H9 (cell line): ENCODE data around the gene HHATL. TPM values are rescaled to one million over a fixed set of nuclear protein-coding genes. Genes with fewer than 3 reads are reported as not detected.

Source experiments
- DNase-seq: peaks from one replicate; pipeline ENCODE4 v3.0.0-alpha.2; 2017
- H2AFZ ChIP-seq: one replicate; pipeline ENCODE4 v1.6.1; 2013; ENCODE audit warnings: mild to moderate bottlenecking, low read length, control low read depth, moderate library complexity
- H2AK5ac ChIP-seq: 2 replicates; pipeline ENCODE4 v1.6.1; 2013; ENCODE audit warnings: low read length, control low read depth, mixed read lengths; ENCODE audit not compliant: insufficient read length
- H2BK120ac ChIP-seq: one replicate; pipeline ENCODE4 v1.6.1; 2013; ENCODE audit warnings: low read depth, mild to moderate bottlenecking, low read length, control low read depth, inconsistent platforms; ENCODE audit not compliant: poor library complexity, severe bottlenecking
- H2BK12ac ChIP-seq: 2 replicates; pipeline ENCODE4 v1.6.1; 2013; ENCODE audit warnings: low read length, control low read depth, mixed read lengths, low read depth; ENCODE audit not compliant: insufficient read length
- H2BK15ac ChIP-seq: 2 replicates; pipeline ENCODE4 v1.6.1; 2013; ENCODE audit warnings: low read depth, low read length, control low read depth
- H2BK20ac ChIP-seq: one replicate; pipeline ENCODE4 v1.6.1; 2013; ENCODE audit warnings: low read depth, mild to moderate bottlenecking, low read length, control low read depth, inconsistent platforms; ENCODE audit not compliant: poor library complexity, severe bottlenecking
- H2BK5ac ChIP-seq: 2 replicates; pipeline ENCODE4 v1.6.1; 2013; ENCODE audit warnings: low read length, control low read depth, mixed read lengths; ENCODE audit not compliant: insufficient read length
- H3K14ac ChIP-seq: 2 replicates; pipeline ENCODE4 v1.6.1; 2013; ENCODE audit warnings: low read length, control low read depth; ENCODE audit not compliant: insufficient read depth
- H3K18ac ChIP-seq: 2 replicates; pipeline ENCODE4 v1.6.1; 2013; ENCODE audit warnings: low read depth, mild to moderate bottlenecking, mixed read lengths, low read length, control low read depth; ENCODE audit not compliant: insufficient read length
- H3K23ac ChIP-seq: 2 replicates; pipeline ENCODE4 v1.6.1; 2013; ENCODE audit warnings: low read length, control low read depth, mixed read lengths, low read depth; ENCODE audit not compliant: insufficient read length
- H3K23me2 ChIP-seq: 2 replicates; pipeline ENCODE4 v1.6.1; 2013; ENCODE audit warnings: low read depth, mild to moderate bottlenecking, mixed read lengths, low read length, control low read depth; ENCODE audit not compliant: insufficient read length, poor library complexity, severe bottlenecking
- H3K27ac ChIP-seq: 2 replicates; pipeline ENCODE4 v1.5.1; 2013; ENCODE audit warnings: low read length, control low read depth, mixed read lengths, low read depth; ENCODE audit not compliant: insufficient read length
- H3K27me3 ChIP-seq: 2 replicates; pipeline ENCODE4 v1.6.1; 2013; ENCODE audit warnings: low read length, control low read depth, inconsistent platforms; ENCODE audit not compliant: insufficient read depth
- H3K4ac ChIP-seq: 2 replicates; pipeline ENCODE4 v1.6.1; 2013; ENCODE audit warnings: low read depth, mild to moderate bottlenecking, control low read depth, inconsistent platforms, low read length, moderate library complexity
- H3K4me1 ChIP-seq: 2 replicates; pipeline ENCODE4 v1.6.1; 2013; ENCODE audit warnings: low read length, control low read depth, inconsistent platforms; ENCODE audit not compliant: insufficient read depth
- H3K4me2 ChIP-seq: 2 replicates; pipeline ENCODE4 v1.6.1; 2013; ENCODE audit warnings: low read length, control low read depth, mixed read lengths; ENCODE audit not compliant: insufficient read length, insufficient read depth
- H3K56ac ChIP-seq: 2 replicates; pipeline ENCODE4 v1.6.1; 2013; ENCODE audit warnings: low read depth, mild to moderate bottlenecking, mixed read lengths, low read length, control low read depth; ENCODE audit not compliant: insufficient read length
- H3K79me1 ChIP-seq: 2 replicates; pipeline ENCODE4 v1.6.1; 2013; ENCODE audit warnings: low read depth, mild to moderate bottlenecking, moderate library complexity, low read length, control low read depth, inconsistent platforms; ENCODE audit not compliant: insufficient read depth, poor library complexity, severe bottlenecking
- H3K79me2 ChIP-seq: 2 replicates; pipeline ENCODE4 v1.6.1; 2013; ENCODE audit warnings: low read length, control low read depth, inconsistent platforms; ENCODE audit not compliant: insufficient read depth
- H3K9ac ChIP-seq: 2 replicates; pipeline ENCODE4 v1.6.1; 2013; ENCODE audit warnings: low read length, control low read depth, mixed read lengths; ENCODE audit not compliant: insufficient read length; ENCODE audit errors: extremely low read depth
- H3K9me3 ChIP-seq: one replicate; pipeline ENCODE4 v1.6.1; 2013; ENCODE audit warnings: low read depth, low read length, inconsistent platforms; ENCODE audit not compliant: control insufficient read depth
- H3T11ph ChIP-seq: one replicate; pipeline ENCODE4 v1.6.1; 2013; ENCODE audit warnings: mild to moderate bottlenecking, low read length, control low read depth, inconsistent platforms
- H4K20me1 ChIP-seq: one replicate; pipeline ENCODE4 v1.6.1; 2013; ENCODE audit not compliant: control insufficient read depth, insufficient read length, insufficient read depth
- H4K5ac ChIP-seq: 2 replicates; pipeline ENCODE4 v1.6.1; 2013; ENCODE audit warnings: low read depth, mild to moderate bottlenecking, mixed read lengths, low read length, control low read depth; ENCODE audit not compliant: insufficient read length
- H4K8ac ChIP-seq: replicated peaks from 2 replicates; pipeline ENCODE4 v1.6.1; 2013; ENCODE audit warnings: low read length, control low read depth, mixed read lengths, low read depth; ENCODE audit not compliant: insufficient read length
- H4K91ac ChIP-seq: 2 replicates; pipeline ENCODE4 v1.6.1; 2013; ENCODE audit warnings: low read depth, mild to moderate bottlenecking, moderate library complexity, mixed read lengths, low read length, control low read depth; ENCODE audit not compliant: insufficient read length
- H3K27ac Mint-ChIP-seq, 3 experiments: 2 replicates in 2 of 3; 3 replicates in 1 of 3; pipeline ENCODE4 v1.8.0; 2020 to 2021; ENCODE audit warnings: mixed read lengths in 3 of 3, mild to moderate bottlenecking in 1 of 3, moderate library complexity in 1 of 3
- H3K27me3 Mint-ChIP-seq: 2 replicates; pipeline ENCODE4 v1.8.0; 2021; ENCODE audit warnings: low read depth, mild to moderate bottlenecking, moderate library complexity, mixed read lengths
- H3K36me3 Mint-ChIP-seq, 3 experiments: 2 replicates in 2 of 3; 3 replicates in 1 of 3; pipeline ENCODE4 v1.8.0; 2020 to 2021; ENCODE audit warnings: low read depth in 3 of 3, mixed read lengths in 3 of 3; ENCODE audit not compliant: insufficient read depth in 1 of 3
- H3K4me1 Mint-ChIP-seq, 2 experiments: 2 replicates each; pipeline ENCODE4 v1.8.0; 2020; ENCODE audit warnings: mixed read lengths in 2 of 2
- H3K4me3 Mint-ChIP-seq, 2 experiments: 2 replicates in 1 of 2; 3 replicates in 1 of 2; pipeline ENCODE4 v1.8.0; 2020 to 2021; ENCODE audit warnings: mild to moderate bottlenecking in 2 of 2, mixed read lengths in 2 of 2, moderate library complexity in 1 of 2
- H3K9me3 Mint-ChIP-seq, 2 experiments: 2 replicates in 1 of 2; 3 replicates in 1 of 2; pipeline ENCODE4 v1.8.0; 2020; ENCODE audit warnings: mild to moderate bottlenecking in 2 of 2, mixed read lengths in 2 of 2, moderate library complexity in 1 of 2
- WGBS: extraction: QIAGEN DNeasy Blood & Tissue Kit; methylation state at CpG from one replicate; pipeline ENCODE4 v1.1.7; 2013; ENCODE audit warnings: missing lambda C conversion rate, low lambda C conversion rate, mixed read lengths; ENCODE audit not compliant: insufficient read length; ENCODE audit errors: extremely low coverage; 5-methylcytosine and 5-hydroxymethylcytosine counted together
- total RNA-seq: library from RNA; stranded (reverse); gene quantifications from 2 replicates; pipeline ENCODE4 v1.2.1, GENCODE V29; 2021
- TF ChIP-seq, protein P1 (sequence below): fragments of 200-600 bp; sonication (generic); conservative IDR thresholded peaks from 3 replicates; pipeline ENCODE4 v1.8.0; 2021; ENCODE audit warnings: antibody characterized with exemption, mild to moderate bottlenecking

Gene HHATL
- total RNA-seq, 1 experiment from 2014 or later, result 0.46 TPM

GRCh38 chr3:42688016-42688415, 14.6 kb downstream of the HHATL start:
- Histone ChIP-seq H2BK20ac (no peak overlapping the region), H3K27ac (no peak overlapping the region), H2BK120ac (no peak overlapping the region), H3K23ac (no peak overlapping the region), H4K5ac (no peak overlapping the region), H3K27me3 (no peaks in the 10 kb centered on the region; the same call in 1 of the 2 replicates), H3K79me2 (no peaks in the 10 kb centered on the region), H2AK5ac (no peak overlapping the region), H3K18ac (no peak overlapping the region), H3K79me1 (no peaks in the 10 kb centered on the region), H4K8ac (no peak overlapping the region), H3K14ac (no peak overlapping the region), H3K9me3 (no peaks in the 10 kb centered on the region), H3K4ac (no peak overlapping the region), H3K4me1 (no peaks in the 10 kb centered on the region; the same call in 1 of the 2 replicates), H3K9ac (no peak overlapping the region), H4K20me1 (no peaks in the 10 kb centered on the region), H4K91ac (no peak overlapping the region), H2AFZ (no peak overlapping the region), H3K4me2 (no peak overlapping the region), H2BK12ac (no peak overlapping the region), H3K56ac (no peak overlapping the region), H2BK5ac (no peak overlapping the region), H3K23me2 (no peaks in the 10 kb centered on the region), H3T11ph (no peak overlapping the region), H2BK15ac (no peak overlapping the region)
- H3K36me3 Mint-ChIP-seq, result no peaks in the 10 kb centered on the region; a peak in 1 of 7 replicates
- TF ChIP-seq, protein P1, sequence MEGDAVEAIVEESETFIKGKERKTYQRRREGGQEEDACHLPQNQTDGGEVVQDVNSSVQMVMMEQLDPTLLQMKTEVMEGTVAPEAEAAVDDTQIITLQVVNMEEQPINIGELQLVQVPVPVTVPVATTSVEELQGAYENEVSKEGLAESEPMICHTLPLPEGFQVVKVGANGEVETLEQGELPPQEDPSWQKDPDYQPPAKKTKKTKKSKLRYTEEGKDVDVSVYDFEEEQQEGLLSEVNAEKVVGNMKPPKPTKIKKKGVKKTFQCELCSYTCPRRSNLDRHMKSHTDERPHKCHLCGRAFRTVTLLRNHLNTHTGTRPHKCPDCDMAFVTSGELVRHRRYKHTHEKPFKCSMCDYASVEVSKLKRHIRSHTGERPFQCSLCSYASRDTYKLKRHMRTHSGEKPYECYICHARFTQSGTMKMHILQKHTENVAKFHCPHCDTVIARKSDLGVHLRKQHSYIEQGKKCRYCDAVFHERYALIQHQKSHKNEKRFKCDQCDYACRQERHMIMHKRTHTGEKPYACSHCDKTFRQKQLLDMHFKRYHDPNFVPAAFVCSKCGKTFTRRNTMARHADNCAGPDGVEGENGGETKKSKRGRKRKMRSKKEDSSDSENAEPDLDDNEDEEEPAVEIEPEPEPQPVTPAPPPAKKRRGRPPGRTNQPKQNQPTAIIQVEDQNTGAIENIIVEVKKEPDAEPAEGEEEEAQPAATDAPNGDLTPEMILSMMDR, result no peak
- peaks cover 12% of the 10 kb centered on the region for H3K27me3 Mint-ChIP-seq
- no peak for DNase-seq
- no peaks in the 10 kb centered on the region for H3K9me3 Mint-ChIP-seq
- peaks cover 20 to 27% of the 10 kb centered on the region in 2 experiments for H3K4me1 Mint-ChIP-seq
- no CpG with 5 or more reads among the region's 15 CpGs for WGBS
- H3K27ac Mint-ChIP-seq, result no peak overlapping the region
- no peak overlapping the region for H3K4me3 Mint-ChIP-seq
